GM13977 (cell line): ENCODE results near the gene DHRS1.
"Not testable (repeated sequence)": the region's sequence is repeated elsewhere in the genome, so short reads cannot be mapped to it uniquely, and the experiment has no call there.

Experiments
- DNase-seq: peaks from one replicate; pipeline ENCODE4 v3.0.0; 2012; ENCODE audit warnings: low spot score
- CTCF ChIP-seq: IDR thresholded peaks from 2 replicates; pipeline ENCODE4 v1.5.1; 2012; ENCODE audit warnings: mild to moderate bottlenecking, control low read depth; ENCODE audit not compliant: insufficient read depth; ENCODE audit errors: extremely low read depth, missing control alignments
- in situ Hi-C: fragments of 300-500 bp; cut with MboI; formaldehyde crosslinking; loops from one replicate; pipeline ENCODE4 v1.12.0; 2022; ENCODE audit warnings: low sequenced_read_pairs, low pct_unique_long_range_greater_than_20kb, mixed read lengths, inconsistent platforms; ENCODE audit not compliant: unreplicated experiment

DHRS1 gene

GRCh38 chr14:24329073-24329663 lies 29.6 kb upstream of the DHRS1 start:
- in situ Hi-C loops, result loop anchor here (25.0 kb wide), 1 partner anchor 333 kb away; no protein-coding TSS in a partner anchor
- TF ChIP-seq CTCF, result no peak
- no peak for DNase-seq

GRCh38 chr14:24327914-24328313 lies 28.3 kb upstream of the DHRS1 start:
- not testable (repeated sequence) for DNase-seq
- TF ChIP-seq CTCF, result peak; percentile 57
- in situ Hi-C loops, result loop anchor here (25.0 kb wide), 1 partner anchor 334 kb away; no protein-coding TSS in a partner anchor

- TF ChIP-seq CTCF, result no peak
- in situ Hi-C loops, result loop anchor here (25.0 kb wide), 1 partner anchor 335 kb away; no protein-coding TSS in a partner anchor
- DNase-seq, result no peak
These were observed 27.7 kb upstream of the DHRS1 start for GRCh38 chr14:24327303-24327702.

GRCh38 chr14:24325963-24326362 lies 26.4 kb upstream of the DHRS1 start:
- TF ChIP-seq CTCF, result no peak
- DNase-seq, result no peak
- in situ Hi-C loops, result loop anchor here (25.0 kb wide), 1 partner anchor 336 kb away; no protein-coding TSS in a partner anchor

- in situ Hi-C loops, result loop anchor here (25.0 kb wide), 1 partner anchor 337 kb away; no protein-coding TSS in a partner anchor
- no peak for TF ChIP-seq CTCF
These were observed 25.5 kb upstream of the DHRS1 start for GRCh38 chr14:24325041-24325530.

GRCh38 chr14:24324024-24324423 lies 24.4 kb upstream of the DHRS1 start:
- in situ Hi-C loops, result no loop called here
- no peak for DNase-seq
- TF ChIP-seq CTCF, result no peak

More at GRCh38 chr14:24325041-24325530, 25.5 kb upstream of the DHRS1 start:
- DNase-seq, result no peak
